GM12878 (cell line): ENCODE measurements around the gene RUBCNL. TPM values are rescaled to one million over a fixed set of nuclear protein-coding genes. Genes with fewer than 3 reads are reported as not detected.

ENCODE experiments used
- ATAC-seq: fragments of 200-7000 bp; cut with Tn5 transposase; 3 replicates; pipeline ENCODE4 v1.9.1; 2020; ENCODE audit warnings: mild to moderate bottlenecking, moderate library complexity
- BruUV-seq: library from RNA; stranded (reverse); fragments of 400-500 nt; replicated peaks from 2 replicates; lab custom pipeline; 2021; lab: Mats Ljungman, UMichigan
- CTCF ChIA-PET: fragments of 300-600 bp; sonication (Branson Sonifier 250); formaldehyde crosslinking; extraction: SDS; loops from one replicate; lab custom pipeline; 2021; ENCODE audit warnings: inconsistent platforms; lab: Yijun Ruan, JAX
- POLR2A ChIA-PET: fragments of 350-600 bp; formaldehyde crosslinking; extraction: SDS; loops from one replicate; lab custom pipeline; 2021; ENCODE audit warnings: inconsistent platforms; lab: Charles Lee
- RAD21 ChIA-PET: fragments of 300-600 bp; sonication (Branson Sonifier 250); formaldehyde crosslinking; loops from one replicate; lab custom pipeline; 2023; ENCODE audit warnings: antibody characterized with exemption; ENCODE audit not compliant: unreplicated experiment; lab: Charles Lee
- SMC1A ChIA-PET: fragments of 300-600 bp; sonication (Branson Sonifier 250); formaldehyde crosslinking; loops from one replicate; lab custom pipeline; 2023; ENCODE audit not compliant: unreplicated experiment, uncharacterized antibody; lab: Charles Lee
- DNase-seq: peaks from one replicate; pipeline ENCODE4 v3.0.0-alpha.2; 2011; ENCODE audit warnings: low read depth, low spot score
- FAIRE-seq: peaks from 3 replicates; lab custom pipeline; 2011; peaks lifted over from hg19 to GRCh38; lab: Jason Lieb, UNC
- H2AFZ ChIP-seq: 2 replicates; pipeline ENCODE4 v1.6.0; 2011; ENCODE audit warnings: low read depth, low read length, control low read depth; ENCODE audit not compliant: control insufficient read depth
- H3K27ac ChIP-seq: 2 replicates; pipeline ENCODE4 v1.5.1; 2011; ENCODE audit warnings: control low read depth; ENCODE audit not compliant: control insufficient read depth, insufficient read depth
- H3K27me3 ChIP-seq, 2 experiments: replicated peaks in 1 of 2; 2 replicates each; pipeline versions ENCODE4 v1.6.0 to v1.6.1; 2011; ENCODE audit warnings: low read length in 1 of 2; ENCODE audit not compliant: control insufficient read depth in 2 of 2, insufficient read depth in 2 of 2
- H3K36me3 ChIP-seq, 2 experiments: 2 replicates each; pipeline ENCODE4 v1.5.1; 2011; ENCODE audit warnings: low read length in 1 of 2; ENCODE audit not compliant: control insufficient read depth in 2 of 2, insufficient read depth in 2 of 2
- H3K4me1 ChIP-seq: 2 replicates; pipeline ENCODE4 v1.6.1; 2011; ENCODE audit warnings: mild to moderate bottlenecking, low read length, moderate library complexity, mixed read lengths; ENCODE audit not compliant: control insufficient read depth, insufficient read depth
- H3K4me2 ChIP-seq: 2 replicates; pipeline ENCODE4 v1.6.0; 2011; ENCODE audit warnings: control low read depth; ENCODE audit not compliant: control insufficient read depth, insufficient read depth
- H3K4me3 ChIP-seq: fragments of 200-600 bp; sonication (generic); 2 replicates; pipeline ENCODE4 v1.5.1; 2016
- H3K79me2 ChIP-seq: 2 replicates; pipeline ENCODE4 v1.6.0; 2011; ENCODE audit warnings: low read length; ENCODE audit not compliant: control insufficient read depth, insufficient read depth
- H3K9ac ChIP-seq: 2 replicates; pipeline ENCODE4 v1.8.0; 2011; ENCODE audit warnings: low read length, control low read depth, mixed read lengths; ENCODE audit not compliant: control insufficient read depth, insufficient read depth
- H3K9me3 ChIP-seq: replicated peaks from 3 replicates; pipeline ENCODE4 v1.5.1; 2011; ENCODE audit warnings: mild to moderate bottlenecking, low read length; ENCODE audit not compliant: control insufficient read depth, insufficient read depth
- H4K20me1 ChIP-seq: 2 replicates; pipeline ENCODE4 v1.6.0; 2011; ENCODE audit not compliant: control insufficient read depth, insufficient read depth
- ASH2L ChIP-seq: fragments of 300-600, 200-600 bp; sonication (generic); IDR thresholded peaks from 2 replicates; pipeline ENCODE4 v1.6.1; 2017; ENCODE audit warnings: low read depth, mild to moderate bottlenecking, borderline replicate concordance
- CREB1 ChIP-seq: IDR thresholded peaks from 2 replicates; pipeline ENCODE4 v1.6.1; 2012; ENCODE audit warnings: low read depth, mild to moderate bottlenecking, inconsistent platforms
- ESRRA ChIP-seq: IDR thresholded peaks from 2 replicates; pipeline ENCODE4 v1.6.1; 2012; ENCODE audit warnings: mild to moderate bottlenecking, low read length, improper control_type of control experiment
- EZH2 ChIP-seq: IDR thresholded peaks from 2 replicates; pipeline ENCODE4 v1.6.1; 2012; ENCODE audit warnings: low read depth, mild to moderate bottlenecking, control low read depth, inconsistent platforms, low read length, borderline replicate concordance; ENCODE audit not compliant: control insufficient read depth
- GABPA ChIP-seq: IDR thresholded peaks from 2 replicates; pipeline ENCODE4 v1.6.1; 2014; ENCODE audit warnings: antibody characterized with exemption, low read depth, mild to moderate bottlenecking, inconsistent platforms
- HDAC6 ChIP-seq: fragments of 200-600 bp; sonication (generic); IDR thresholded peaks from one replicate; pipeline ENCODE4 v1.8.0; 2017; ENCODE audit warnings: antibody characterized with exemption; ENCODE audit not compliant: unreplicated experiment
- IRF5 ChIP-seq: fragments of 450-650 bp; IDR thresholded peaks from 2 replicates; pipeline ENCODE4 v1.6.1; 2017; ENCODE audit warnings: borderline replicate concordance
- MAX ChIP-seq: IDR thresholded peaks from 2 replicates; pipeline ENCODE4 v1.6.1; 2012; ENCODE audit warnings: low read depth, low read length, improper control_type of control experiment
- MEF2A ChIP-seq: IDR thresholded peaks from 2 replicates; pipeline ENCODE4 v1.6.1; 2011; ENCODE audit warnings: low read depth, mild to moderate bottlenecking, low read length, moderate library complexity; ENCODE audit not compliant: insufficient read depth
- MEF2B ChIP-seq: fragments of 450-650 bp; IDR thresholded peaks from 2 replicates; pipeline ENCODE4 v1.6.1; 2018; ENCODE audit warnings: mild to moderate bottlenecking, moderate library complexity; ENCODE audit not compliant: partially characterized antibody, poor library complexity, severe bottlenecking
- MLLT1 ChIP-seq: fragments of 450-650 bp; IDR thresholded peaks from 2 replicates; pipeline ENCODE4 v1.6.1; 2016; ENCODE audit warnings: mild to moderate bottlenecking
- PBX3 ChIP-seq: IDR thresholded peaks from 2 replicates; pipeline ENCODE4 v1.6.1; 2011; ENCODE audit warnings: mild to moderate bottlenecking, low read depth, low read length, moderate library complexity; ENCODE audit not compliant: insufficient replicate concordance
- POU2F2 ChIP-seq: IDR thresholded peaks from 3 replicates; pipeline ENCODE4 v1.6.1; 2011; ENCODE audit warnings: low read depth, mild to moderate bottlenecking, low read length, borderline replicate concordance
- SKIL ChIP-seq: fragments of 450-650 bp; IDR thresholded peaks from 2 replicates; pipeline ENCODE4 v1.6.1; 2017; ENCODE audit warnings: mild to moderate bottlenecking, low read depth, inconsistent platforms; ENCODE audit not compliant: poor library complexity, severe bottlenecking
- SPI1 ChIP-seq: IDR thresholded peaks from 2 replicates; pipeline ENCODE4 v1.6.1; 2011; ENCODE audit warnings: low read depth, mild to moderate bottlenecking, low read length, moderate library complexity, borderline replicate concordance; ENCODE audit not compliant: insufficient read depth
- ZNF207 ChIP-seq: fragments of 450-650 bp; IDR thresholded peaks from 2 replicates; pipeline ENCODE4 v1.6.1; 2014; ENCODE audit warnings: antibody characterized with exemption, mild to moderate bottlenecking, borderline replicate concordance
- ZNF622 ChIP-seq: fragments of 450-650 bp; IDR thresholded peaks from 2 replicates; pipeline ENCODE4 v1.6.1; 2017; ENCODE audit warnings: mild to moderate bottlenecking, inconsistent platforms
- WGBS: methylation state at CpG from one replicate; pipeline ENCODE4 v1.1.6; 2016; ENCODE audit warnings: low lambda C conversion rate; ENCODE audit not compliant: insufficient replicate concordance, insufficient coverage; ENCODE audit errors: missing lambda C conversion rate; 5-methylcytosine and 5-hydroxymethylcytosine counted together
- in situ Hi-C: fragments of 300-500 bp; cut with MboI; formaldehyde crosslinking; loops from 9 replicates; pipeline ENCODE4 v1.14.3; 2018; ENCODE audit warnings: mixed read lengths
- intact Hi-C: fragments of 100-400 bp; cut with micrococcal nuclease; formaldehyde crosslinking; loops from one replicate; pipeline ENCODE4 v1.14.2; 2022; ENCODE audit not compliant: unreplicated experiment
- polyA plus RNA-seq, 11 experiments: library from polyadenylated mRNA; depleted of rRNA in 4 of 11; unstranded in 6 of 11; stranded (reverse) in 5 of 11; fragments of >200 nt; fragmentation: Nextera tagmentation in 4 of 11; fragmentation: Illumina TruSeq in 1 of 11; extraction: Ambion mirVana in 4 of 11; extraction: Trizol in 1 of 11; gene quantifications; 1 replicate in 1 of 11; 2 replicates in 10 of 11; pipeline versions ENCODE4 v1.2.1 to v1.2.3, GENCODE V29; 2011 to 2016; ENCODE audit warnings: inconsistent platforms in 2 of 11, missing spikeins in 2 of 11, low read depth in 1 of 11
- total RNA-seq, 4 experiments: library from RNA; depleted of rRNA in 3 of 4; stranded (reverse); fragments of >200 nt in 3 of 4; fragmentation: Illumina TruSeq in 1 of 4; extraction: Trizol in 1 of 4; gene quantifications; 2 replicates each; pipeline versions ENCODE4 v1.2.1 to v1.2.3, GENCODE V29; 2013 to 2021

RUBCNL gene
- total and polyA plus RNA-seq, 10 of the 15 experiments (the other 5 are each of a cell fraction or from before 2014, with no cell fraction given) = 0.71 to 51.9 (median 38.2) TPM

GRCh38 chr13:46379611-46380010, 7.4 kb downstream of the RUBCNL start:
- no peak for FAIRE-seq
- H3K36me3 ChIP-seq = no peaks in the 10 kb centered on the region; a peak in 1 of 4 replicates
- SMC1A ChIA-PET = interaction anchor here (1.2 to 6.5 kb wide), 5 partner anchors 8 to 250 kb away, joined by 3 to 55 read pairs (median 5); no protein-coding TSS in a partner anchor
- RAD21 ChIA-PET = interaction anchor here (0.8 to 1.5 kb wide), 2 partner anchors 9 to 59 kb away, joined by 3 read pairs; no protein-coding TSS in a partner anchor
- ATAC-seq = no peak
- peaks cover 69% of the 10 kb centered on the region for H3K4me1 ChIP-seq
- intact Hi-C loops = loop anchor here (10.0 kb wide), 1 partner anchor 75 kb away; no protein-coding TSS in a partner anchor
- POLR2A ChIA-PET = interaction anchor here (4.6 kb wide), 1 partner anchor 10 kb away, joined by 25 read pairs; no protein-coding TSS in a partner anchor
- H3K27ac ChIP-seq = peak overlapping the region; percentile 85
- DNase-seq = no peak
- H3K9me3 ChIP-seq = no peaks in the 10 kb centered on the region
- peak overlapping the region; percentile 45 for H3K4me2 ChIP-seq
- 25% methylated on average over 2 of the region's 2 CpGs for WGBS
- 0 out of 2 replicates have a peak overlapping the region, but pooled peaks have one; percentile 1 for H3K4me3 ChIP-seq
- peaks cover 90% of the 10 kb centered on the region for H3K79me2 ChIP-seq
- no peaks in the 10 kb centered on the region for H4K20me1 ChIP-seq
- CTCF ChIA-PET = interaction anchor here (2.2 kb wide), 1 partner anchor 10 kb away, joined by 13 read pairs; no protein-coding TSS in a partner anchor
- 0 out of 2 replicates have a peak overlapping the region, but pooled peaks have one; percentile 20 for H3K9ac ChIP-seq
- in situ Hi-C loops = no loop called here
- no peak overlapping the region for H2AFZ ChIP-seq
- BruUV-seq = TSS peak; percentile 4
- H3K27me3 ChIP-seq = no peaks in the 10 kb centered on the region
- no peak for TF ChIP-seq MAX
- no peak for TF ChIP-seq ZNF207
- no peak for TF ChIP-seq EZH2
- TF ChIP-seq POU2F2 = no peak
- TF ChIP-seq IRF5 = no peak
- TF ChIP-seq HDAC6 = no peak
- no peak for TF ChIP-seq CREB1
- TF ChIP-seq SPI1 = no peak
- no peak for TF ChIP-seq MLLT1
- TF ChIP-seq MEF2B = no peak
- no peak for TF ChIP-seq ZNF622
- no peak for TF ChIP-seq GABPA
- TF ChIP-seq ESRRA = no peak
- TF ChIP-seq ASH2L = no peak
- TF ChIP-seq MEF2A = no peak
- no peak for TF ChIP-seq PBX3
- TF ChIP-seq SKIL = no peak
